Measurements from ENCODE around the gene RABGGTA. TPM values are rescaled to one million over a fixed set of nuclear protein-coding genes. Genes with fewer than 3 reads are reported as not detected.
A peak's percentile ranks its signal among the peaks of the same experiment; 100 is the strongest.

The RABGGTA gene
- total RNA-seq, 1 donor from 2014 or later = 54.9 TPM

DNA sequence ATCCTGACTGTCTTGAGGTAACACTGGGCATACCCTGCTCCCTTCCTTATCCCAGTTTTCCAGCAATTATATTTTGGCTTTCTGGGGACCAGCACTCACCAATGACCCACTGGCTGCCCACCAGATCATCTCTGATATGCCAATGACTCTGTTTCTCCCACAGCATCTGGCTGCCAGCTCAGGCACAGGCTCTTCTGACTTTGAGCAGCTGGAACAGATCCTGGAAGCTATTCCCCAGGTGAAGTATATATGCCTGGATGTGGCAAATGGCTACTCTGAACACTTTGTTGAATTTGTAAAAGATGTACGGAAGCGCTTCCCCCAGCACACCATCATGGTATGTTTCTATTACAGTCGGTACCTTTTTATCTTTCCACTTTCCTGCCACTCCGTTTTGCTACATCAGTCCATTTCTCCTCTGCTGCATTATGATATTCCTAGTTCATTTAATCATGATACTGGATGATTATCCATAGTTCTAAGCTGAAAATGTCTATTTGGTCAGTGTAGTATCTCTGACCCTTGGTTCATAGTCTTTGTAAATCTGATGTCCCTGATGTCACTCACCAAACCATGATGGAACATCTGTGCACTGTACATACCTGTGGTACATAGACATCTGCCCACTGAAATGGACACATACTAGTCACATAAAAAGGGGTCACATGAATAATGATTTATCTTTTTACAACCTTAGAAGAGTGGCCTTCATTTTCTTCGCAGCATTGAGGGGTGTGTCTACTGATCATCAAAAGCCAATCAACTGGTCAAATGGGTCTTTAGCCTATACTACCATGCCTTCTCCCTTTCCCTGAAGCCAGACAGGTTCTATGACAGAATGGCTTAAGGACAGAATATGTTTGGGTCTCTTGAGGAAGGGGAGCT, 35.4 kb downstream of the RABGGTA start:
- TF ChIP-seq, protein P1, sequence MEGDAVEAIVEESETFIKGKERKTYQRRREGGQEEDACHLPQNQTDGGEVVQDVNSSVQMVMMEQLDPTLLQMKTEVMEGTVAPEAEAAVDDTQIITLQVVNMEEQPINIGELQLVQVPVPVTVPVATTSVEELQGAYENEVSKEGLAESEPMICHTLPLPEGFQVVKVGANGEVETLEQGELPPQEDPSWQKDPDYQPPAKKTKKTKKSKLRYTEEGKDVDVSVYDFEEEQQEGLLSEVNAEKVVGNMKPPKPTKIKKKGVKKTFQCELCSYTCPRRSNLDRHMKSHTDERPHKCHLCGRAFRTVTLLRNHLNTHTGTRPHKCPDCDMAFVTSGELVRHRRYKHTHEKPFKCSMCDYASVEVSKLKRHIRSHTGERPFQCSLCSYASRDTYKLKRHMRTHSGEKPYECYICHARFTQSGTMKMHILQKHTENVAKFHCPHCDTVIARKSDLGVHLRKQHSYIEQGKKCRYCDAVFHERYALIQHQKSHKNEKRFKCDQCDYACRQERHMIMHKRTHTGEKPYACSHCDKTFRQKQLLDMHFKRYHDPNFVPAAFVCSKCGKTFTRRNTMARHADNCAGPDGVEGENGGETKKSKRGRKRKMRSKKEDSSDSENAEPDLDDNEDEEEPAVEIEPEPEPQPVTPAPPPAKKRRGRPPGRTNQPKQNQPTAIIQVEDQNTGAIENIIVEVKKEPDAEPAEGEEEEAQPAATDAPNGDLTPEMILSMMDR (IDR thresholded peaks at IDR 0.05) = no peak
- DNase-seq (ENCODE audit: low spot score in 2 of 2) = peak in 1 of 2 donors; percentile 28
- intact Hi-C loops (cut with DNase I) = no loop called here
- peaks cover 18 to 36% of the 10 kb centered on the region in 2 donors for H3K4me1 ChIP-seq
- no peaks in the 10 kb centered on the region for H3K9me3 ChIP-seq
- H3K27me3 ChIP-seq = no peaks in the 10 kb centered on the region
- peaks cover 35 to 64% of the 10 kb centered on the region in 2 donors for H3K36me3 ChIP-seq
- H3K27ac ChIP-seq = no peak overlapping the region
- H3K4me3 ChIP-seq = no peak overlapping the region

DNA sequence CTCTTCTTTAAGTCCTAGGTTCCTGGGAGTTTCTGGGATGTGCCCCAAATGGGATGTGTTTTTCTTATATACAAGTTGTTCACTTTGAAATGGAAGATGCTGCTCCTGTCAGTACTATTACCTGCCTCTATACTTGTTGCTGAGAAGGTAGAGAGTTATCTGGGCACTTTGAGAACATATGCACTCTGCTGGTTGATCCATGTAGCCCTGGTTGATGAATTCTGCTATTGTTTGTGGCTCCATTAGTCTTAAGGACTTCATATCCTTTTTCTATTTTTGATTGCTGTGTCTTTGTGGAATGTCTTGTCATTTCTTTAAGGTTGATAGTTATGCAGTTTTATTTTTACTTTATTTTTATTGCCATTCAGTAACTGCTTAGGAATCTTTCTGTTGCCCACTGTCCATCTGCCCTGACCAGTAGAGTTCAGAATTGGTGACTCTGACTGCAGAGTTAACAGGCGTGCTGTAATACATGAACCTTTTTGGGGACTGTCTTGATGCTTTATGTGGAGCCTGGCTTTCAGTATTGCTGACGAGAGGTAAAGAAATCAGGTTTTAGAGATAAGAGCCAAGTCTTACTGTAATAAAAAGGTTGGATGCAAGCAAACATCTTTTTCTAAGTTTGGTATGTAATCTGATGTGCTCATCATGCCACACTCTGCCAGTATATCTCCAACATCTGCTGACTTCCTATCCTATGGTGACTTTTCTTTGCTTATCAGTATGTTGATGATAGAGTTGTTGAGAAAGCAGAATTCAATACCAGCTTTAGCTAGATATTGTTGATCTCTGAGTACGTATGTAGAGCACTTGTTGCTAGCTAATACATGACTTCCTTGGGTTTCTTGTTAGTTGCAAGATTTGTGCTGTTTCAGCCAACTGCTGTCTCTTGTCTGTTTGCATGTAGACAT, 37.0 kb downstream of the RABGGTA start:
- no peaks in the 10 kb centered on the region for H3K27me3 ChIP-seq
- H3K4me1 ChIP-seq = peaks cover 10 to 25% of the 10 kb centered on the region in 2 donors
- TF ChIP-seq, protein P1 (IDR thresholded peaks at IDR 0.05) = no peak
- no peaks in the 10 kb centered on the region for H3K9me3 ChIP-seq
- H3K36me3 ChIP-seq = peaks cover 21 to 47% of the 10 kb centered on the region in 2 donors
- DNase-seq (ENCODE audit: low spot score in 2 of 2) = peak in 1 of 2 donors; percentile 11
- intact Hi-C loops (cut with DNase I) = loop anchor here (5.0 kb wide), 2 partner anchors 38 to 87 kb away; partner anchors contain the start of genes PSME2, RABGGTA and RNF31
- H3K27ac ChIP-seq = peak overlapping the region; percentile 5 to 89
- no peak overlapping the region for H3K4me3 ChIP-seq

DNA sequence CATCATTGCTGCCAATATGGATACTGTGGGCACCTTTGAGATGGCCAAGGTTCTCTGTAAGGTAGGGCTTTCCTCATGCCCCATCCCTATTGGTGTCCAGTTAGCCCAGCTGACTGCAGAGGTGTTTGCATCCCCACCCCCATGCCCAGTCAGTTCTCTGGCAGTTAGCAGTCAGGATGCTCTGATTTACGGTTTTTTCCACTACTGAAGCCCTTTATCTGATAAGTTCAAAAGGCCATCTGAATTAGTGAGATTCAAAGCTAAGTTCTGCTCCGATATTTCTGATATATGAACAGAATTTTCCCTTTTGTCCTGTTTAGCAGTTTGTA, 37.9 kb downstream of the RABGGTA start:
- H3K4me1 ChIP-seq = peaks cover 10 to 20% of the 10 kb centered on the region in 2 donors
- intact Hi-C loops (cut with DNase I) = loop anchor here (5.0 kb wide), 2 partner anchors 39 to 86 kb away; partner anchors contain the start of genes PSME2, RABGGTA and RNF31
- DNase-seq (ENCODE audit: low spot score in 2 of 2) = no peak

DNA sequence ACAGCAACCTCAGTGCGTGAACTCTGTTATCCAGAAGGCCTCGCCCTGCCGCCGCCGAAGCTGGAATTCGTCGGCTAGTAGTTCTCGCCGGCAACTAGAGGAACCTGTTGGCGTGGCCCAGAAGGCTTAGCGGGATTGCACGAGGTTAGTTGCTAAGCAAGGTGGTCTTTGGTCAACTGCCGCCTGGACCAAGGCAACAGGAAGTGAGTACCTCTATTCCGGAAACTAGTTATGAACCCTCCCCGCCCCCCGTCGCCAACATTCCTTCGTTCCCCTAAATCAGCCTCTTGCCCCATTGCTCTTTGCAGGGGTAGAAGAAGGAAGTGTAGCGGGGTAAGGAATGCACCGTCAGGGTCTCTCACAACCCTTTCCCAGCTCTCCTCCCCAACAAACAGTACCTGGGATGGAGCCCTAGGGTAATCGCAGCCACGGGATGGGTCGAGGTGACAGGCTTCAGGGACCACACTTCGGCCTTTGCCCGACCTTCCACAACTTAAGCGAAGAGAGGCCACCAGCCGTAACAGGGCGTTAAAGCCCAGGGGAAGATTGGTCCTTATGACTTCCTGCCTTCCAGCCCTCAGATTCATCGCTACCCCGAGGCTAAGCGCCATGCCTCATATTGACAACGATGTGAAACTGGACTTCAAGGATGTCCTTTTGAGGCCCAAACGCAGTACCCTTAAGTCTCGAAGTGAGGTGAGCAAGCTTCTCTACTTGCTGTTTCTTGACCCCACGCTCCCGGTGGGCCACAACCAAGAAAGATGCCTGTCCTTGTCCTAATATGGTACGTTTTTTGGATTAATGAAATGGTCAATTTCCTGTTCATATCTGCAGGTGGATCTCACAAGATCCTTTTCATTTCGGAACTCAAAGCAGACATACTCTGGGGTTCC, 38.5 kb downstream of the RABGGTA start, which contains the start of gene GMPR2:
GMPR2 (plus strand) TSS at position 285 of the 893 bp plus-strand sequence; CDS start at position 610, 325 bp downstream.
- H3K4me1 ChIP-seq = peaks cover 10 to 20% of the 10 kb centered on the region in 2 donors
- no peak for DNase-seq (ENCODE audit: low spot score in 2 of 2)
- peaks cover 17 to 40% of the 10 kb centered on the region in 2 donors for H3K36me3 ChIP-seq
- no peaks in the 10 kb centered on the region for H3K9me3 ChIP-seq
- H3K27me3 ChIP-seq = no peaks in the 10 kb centered on the region
- intact Hi-C loops (cut with DNase I) = loop anchor here (1.0 to 5.0 kb wide), 5 partner anchors 9 to 86 kb away; partner anchors contain the start of genes MDP1, PSME2, RABGGTA and RNF31
- peak within 1 kb of the TSS; percentile 86 to 89 for H3K27ac ChIP-seq
- H3K4me3 ChIP-seq = peak within 1 kb of the TSS; percentile 85 to 90
- TF ChIP-seq, protein P1 (IDR thresholded peaks at IDR 0.05) = no peak

More for the DNA sequence above, 37.9 kb downstream of the RABGGTA start:
- Histone ChIP-seq H3K36me3 (peaks cover 20 to 43% of the 10 kb centered on the region in 2 donors), H3K4me3 (peak overlapping the region; percentile 85 to 90), H3K27me3 (no peaks in the 10 kb centered on the region), H3K27ac (peak overlapping the region; percentile 86 to 89), H3K9me3 (no peaks in the 10 kb centered on the region)
- TF ChIP-seq, protein P1 (IDR thresholded peaks at IDR 0.05) = no peak
